PFSK-1 (cell line): Measurements from ENCODE around the gene HHIPL1.

ENCODE experiments used
- FOXP2 ChIP-seq: optimal IDR thresholded peaks from 2 replicates; pipeline ENCODE3; 2011; ENCODE audit warnings: borderline replicate concordance, control low read depth, inconsistent platforms; ENCODE audit not compliant: insufficient read depth; ENCODE audit errors: extremely low read length, extremely low read depth
- POLR2AphosphoS5 ChIP-seq: IDR thresholded peaks from 2 replicates; pipeline ENCODE4 v1.6.1; 2012; ENCODE audit warnings: low read depth, mild to moderate bottlenecking, control low read depth, low read length, moderate library complexity
- REST ChIP-seq, 2 experiments: IDR thresholded peaks; 2 replicates each; pipeline versions ENCODE4 v1.6.1 to v1.8.0; 2011 to 2012; ENCODE audit warnings: low read depth in 2 of 2, low read length in 2 of 2, control low read depth in 1 of 2, inconsistent platforms in 1 of 2, mild to moderate bottlenecking in 1 of 2, moderate library complexity in 1 of 2; ENCODE audit not compliant: insufficient read depth in 1 of 2
- SIN3A ChIP-seq: IDR thresholded peaks from 2 replicates; pipeline ENCODE4 v1.6.1; 2012; ENCODE audit warnings: mild to moderate bottlenecking, low read length, moderate library complexity, borderline replicate concordance; ENCODE audit not compliant: insufficient read depth
- TAF1 ChIP-seq: IDR thresholded peaks from 2 replicates; pipeline ENCODE4 v1.6.1; 2012; ENCODE audit warnings: low read length, control low read depth, borderline replicate concordance; ENCODE audit not compliant: insufficient read depth

Gene HHIPL1

DNA sequence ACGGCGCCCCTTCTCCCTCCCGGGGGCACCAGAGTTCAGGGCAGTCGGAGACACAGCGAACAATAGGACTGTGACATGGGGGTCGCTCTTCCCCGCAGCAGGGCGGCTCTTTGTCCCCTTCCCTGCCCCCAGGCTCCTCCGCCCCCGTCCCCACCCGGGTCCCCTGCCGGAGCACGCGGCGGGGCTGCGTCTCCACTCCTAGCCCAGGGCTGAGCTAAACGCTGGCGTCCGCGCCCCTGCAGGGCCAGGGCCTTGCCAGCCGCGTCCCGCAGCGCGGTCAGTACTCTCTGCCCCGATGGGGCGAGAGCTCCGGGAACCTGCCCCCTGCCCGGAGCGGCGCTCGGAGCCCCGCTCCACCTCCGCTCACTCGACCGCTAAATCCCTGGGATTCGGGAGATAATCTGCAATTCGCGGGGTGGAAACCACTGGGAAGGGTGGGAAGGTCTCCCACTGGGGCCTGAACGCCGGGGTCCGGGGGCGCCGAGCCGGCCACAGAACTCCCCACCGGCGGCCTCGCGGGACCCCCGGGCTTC is 40.1 kb upstream of the HHIPL1 start:
- no peak for TF ChIP-seq FOXP2
- TF ChIP-seq REST (IDR thresholded peaks at IDR 0.05; ENCODE audit: insufficient read depth in 1 of 2, low read depth in 2 of 2, low read length in 2 of 2): no peak
- TF ChIP-seq POLR2AphosphoS5: no peak
- TF ChIP-seq SIN3A: no peak
- TF ChIP-seq TAF1: no peak

DNA sequence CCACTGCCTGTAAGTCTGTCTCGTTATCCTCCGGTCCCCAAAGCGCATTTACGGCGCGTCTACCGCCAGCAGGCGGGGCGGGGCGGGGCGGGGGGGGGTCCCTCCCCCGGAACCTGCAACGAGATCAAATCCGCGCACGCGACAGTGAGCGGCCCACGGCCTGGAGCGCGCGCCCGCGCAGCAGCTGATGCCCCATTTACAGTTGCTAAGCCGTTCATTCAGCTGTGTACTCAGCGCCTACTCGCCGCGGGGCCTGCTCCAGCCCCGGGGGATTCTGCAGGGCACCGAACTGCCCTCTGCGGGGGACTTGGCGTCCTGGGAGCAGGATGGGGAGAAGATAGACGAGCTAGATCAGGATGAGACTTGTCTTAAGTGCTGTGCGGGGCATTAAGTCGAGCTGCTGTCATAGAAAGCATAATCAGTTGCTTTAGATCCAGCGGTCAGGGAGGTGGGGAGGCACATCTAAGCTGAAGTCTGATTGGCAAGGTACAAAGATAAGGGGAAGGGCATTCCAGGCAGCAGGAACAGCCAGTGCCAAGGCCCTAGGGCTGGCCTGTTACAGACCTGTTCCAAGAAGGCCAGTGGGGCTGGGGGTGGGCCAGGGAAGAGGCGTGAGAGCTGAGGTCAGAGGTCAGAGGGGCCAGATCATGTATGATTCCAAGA is 39.5 kb upstream of the HHIPL1 start:
- no peak for TF ChIP-seq SIN3A
- no peak for TF ChIP-seq TAF1
- peak; percentile 36 for TF ChIP-seq FOXP2

DNA sequence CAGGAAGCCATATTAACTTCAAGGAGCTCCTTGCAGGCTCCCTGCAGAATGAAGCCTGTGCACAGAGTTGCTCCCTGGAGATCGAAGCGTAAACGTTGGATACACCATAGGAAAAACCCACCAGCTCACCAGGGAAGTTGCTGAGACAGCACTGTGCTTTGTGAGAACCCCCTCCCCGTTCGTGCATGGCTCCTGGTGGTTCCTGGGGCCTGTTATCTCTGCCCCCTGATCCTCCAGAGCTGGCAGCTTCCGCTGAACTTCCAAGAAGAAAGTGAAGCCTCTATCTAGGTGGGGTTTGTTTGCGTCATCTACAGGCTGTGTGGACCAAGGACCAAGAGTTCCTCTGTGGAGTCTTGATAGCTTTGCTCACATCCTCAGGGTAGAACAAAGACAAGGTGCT is 38.6 kb upstream of the HHIPL1 start:
- TF ChIP-seq SIN3A (no peak), FOXP2 (no peak), TAF1 (no peak), REST (IDR thresholded peaks at IDR 0.05; ENCODE audit: insufficient read depth in 1 of 2, low read depth in 2 of 2, low read length in 2 of 2) (no peak), POLR2AphosphoS5 (no peak)

GRCh38 chr14:99608591-99608990 is 36.3 kb upstream of the HHIPL1 start:
- TF ChIP-seq FOXP2: no peak
- TF ChIP-seq TAF1: no peak
- no peak for TF ChIP-seq REST (IDR thresholded peaks at IDR 0.05; ENCODE audit: insufficient read depth in 1 of 2, low read depth in 2 of 2, low read length in 2 of 2)
- no peak for TF ChIP-seq SIN3A
- TF ChIP-seq POLR2AphosphoS5: no peak

DNA sequence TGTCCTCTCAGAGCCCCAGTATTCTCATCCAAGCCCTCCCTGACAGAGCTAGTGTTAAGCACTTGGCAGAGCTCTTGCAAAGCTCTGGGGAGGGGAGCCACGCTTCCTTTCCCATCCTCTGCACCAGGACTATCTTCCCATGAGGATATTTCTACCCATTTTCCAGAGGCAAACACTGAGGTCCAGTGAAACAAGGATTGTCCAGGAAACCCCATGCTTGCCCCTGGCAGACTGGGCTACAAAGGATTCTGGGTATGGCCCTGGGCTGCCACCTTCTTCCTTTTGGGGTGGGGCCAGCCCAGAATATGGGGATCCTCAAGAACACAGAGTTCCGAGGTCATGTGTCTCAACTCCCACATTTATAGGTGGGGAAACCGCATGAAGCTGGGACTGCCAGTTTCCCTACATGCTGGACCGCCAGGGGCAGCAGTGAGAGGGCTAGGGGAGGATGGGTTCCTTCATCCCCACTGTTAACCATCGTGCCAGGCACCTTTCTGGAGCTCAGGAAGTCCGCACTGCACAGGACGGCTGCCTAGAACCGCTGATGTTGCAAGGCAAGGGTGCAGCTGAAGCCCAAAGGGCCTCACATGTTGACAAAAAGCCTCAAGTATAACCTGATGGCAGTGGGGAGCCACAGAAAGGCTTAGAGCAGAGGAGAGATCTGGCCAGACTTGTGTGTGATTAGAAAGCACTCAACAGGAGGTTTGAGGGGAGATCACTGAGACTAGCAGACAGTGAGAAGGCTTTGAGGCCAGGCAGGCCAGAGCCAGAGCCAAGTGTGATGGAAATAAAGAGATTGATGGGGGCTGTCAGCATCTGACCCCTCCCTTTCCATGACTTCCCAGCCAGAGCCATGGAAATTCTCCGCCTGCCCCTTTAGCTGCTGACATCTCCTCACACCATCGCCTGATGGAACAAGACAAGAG is 35.4 kb upstream of the HHIPL1 start:
- TF ChIP-seq SIN3A (no peak), FOXP2 (no peak), TAF1 (no peak), POLR2AphosphoS5 (no peak), REST (IDR thresholded peaks at IDR 0.05; ENCODE audit: insufficient read depth in 1 of 2, low read depth in 2 of 2, low read length in 2 of 2) (no peak)
